NB4 (cell line): Measurements from ENCODE around the gene UQCC2.

Source experiments
- MYC ChIP-seq: IDR thresholded peaks from 2 replicates; pipeline ENCODE4 v1.6.1; 2011; ENCODE audit warnings: low read depth, low read length
- TF ChIP-seq, protein P1 (sequence below): IDR thresholded peaks from one replicate; pipeline ENCODE4 v1.5.1; 2012; ENCODE audit warnings: low read depth, low read length

DNA sequence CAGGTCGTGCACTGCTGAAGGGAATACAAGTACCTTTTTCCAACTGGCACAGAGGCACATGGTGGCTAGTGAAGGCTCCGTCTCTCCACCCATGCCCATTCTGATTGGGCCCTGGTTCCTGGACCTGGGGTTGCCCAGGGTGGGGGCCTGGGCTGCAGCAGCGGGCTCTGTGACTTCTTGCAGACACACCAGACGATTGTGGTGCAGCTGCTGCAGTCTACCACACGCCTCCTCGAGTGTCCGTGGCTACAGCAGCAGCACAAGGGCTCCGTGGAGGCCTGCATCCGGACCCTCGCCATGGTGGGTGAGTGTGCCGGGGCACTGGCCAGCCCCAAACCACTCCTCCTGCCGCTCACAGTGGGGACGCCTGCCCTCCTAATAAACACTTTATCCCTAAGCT is 29.2 kb downstream of the UQCC2 start:
- TF ChIP-seq, protein P1, sequence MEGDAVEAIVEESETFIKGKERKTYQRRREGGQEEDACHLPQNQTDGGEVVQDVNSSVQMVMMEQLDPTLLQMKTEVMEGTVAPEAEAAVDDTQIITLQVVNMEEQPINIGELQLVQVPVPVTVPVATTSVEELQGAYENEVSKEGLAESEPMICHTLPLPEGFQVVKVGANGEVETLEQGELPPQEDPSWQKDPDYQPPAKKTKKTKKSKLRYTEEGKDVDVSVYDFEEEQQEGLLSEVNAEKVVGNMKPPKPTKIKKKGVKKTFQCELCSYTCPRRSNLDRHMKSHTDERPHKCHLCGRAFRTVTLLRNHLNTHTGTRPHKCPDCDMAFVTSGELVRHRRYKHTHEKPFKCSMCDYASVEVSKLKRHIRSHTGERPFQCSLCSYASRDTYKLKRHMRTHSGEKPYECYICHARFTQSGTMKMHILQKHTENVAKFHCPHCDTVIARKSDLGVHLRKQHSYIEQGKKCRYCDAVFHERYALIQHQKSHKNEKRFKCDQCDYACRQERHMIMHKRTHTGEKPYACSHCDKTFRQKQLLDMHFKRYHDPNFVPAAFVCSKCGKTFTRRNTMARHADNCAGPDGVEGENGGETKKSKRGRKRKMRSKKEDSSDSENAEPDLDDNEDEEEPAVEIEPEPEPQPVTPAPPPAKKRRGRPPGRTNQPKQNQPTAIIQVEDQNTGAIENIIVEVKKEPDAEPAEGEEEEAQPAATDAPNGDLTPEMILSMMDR: no peak
- TF ChIP-seq MYC: no peak
